A549 (cell line): ENCODE data around the gene KMT5C. TPM values are rescaled to one million over a fixed set of nuclear protein-coding genes. Genes with fewer than 3 reads are reported as not detected.

ENCODE experiments used
- ATAC-seq, 2 experiments: fragments of 200-7000 bp in 1 of 2; fragments of >200 bp in 1 of 2; cut with Nextera tagmentation in 1 of 2; cut with Tn5 transposase in 1 of 2; 3 replicates each; pipeline versions ENCODE4 v1.8.0 to v1.9.1; 2018 to 2020; ENCODE audit warnings: mild to moderate bottlenecking in 1 of 2, moderate library complexity in 1 of 2
- CTCF ChIA-PET: fragments of 300-600 bp; sonication (Branson Sonifier 250); formaldehyde crosslinking; extraction: SDS; loops from one replicate; lab custom pipeline; 2021; ENCODE audit warnings: antibody characterized with exemption, inconsistent platforms; lab: Yijun Ruan, JAX
- POLR2A ChIA-PET: fragments of 350-600 bp; formaldehyde crosslinking; extraction: SDS; loops from one replicate; lab custom pipeline; 2021; ENCODE audit warnings: antibody characterized with exemption, inconsistent platforms; lab: Yijun Ruan, JAX
- DNase-seq, 2 experiments: peaks; one replicate each; pipeline versions ENCODE4 v3.0.0 to v3.0.0-alpha.2; 2011 to 2016; ENCODE audit warnings: low read depth in 1 of 2, low spot score in 1 of 2
- FAIRE-seq: peaks from 2 replicates; lab custom pipeline; 2011; peaks lifted over from hg19 to GRCh38; lab: Jason Lieb, UNC
- H3K27ac ChIP-seq, 2 experiments: fragments of >200 bp; sonication (Bioruptor Twin); formaldehyde crosslinking; 3 replicates each; pipeline ENCODE4 v1.5.1; 2016 to 2017
- H3K4me1 ChIP-seq: fragments of >200 bp; sonication (Bioruptor Twin); formaldehyde crosslinking; 3 replicates; pipeline ENCODE4 v1.6.1; 2016
- H3K4me2 ChIP-seq: fragments of >200 bp; sonication (Bioruptor Twin); formaldehyde crosslinking; 3 replicates; pipeline ENCODE4 v1.6.1; 2016
- H3K4me3 ChIP-seq: fragments of >200 bp; sonication (Bioruptor Twin); formaldehyde crosslinking; 3 replicates; pipeline ENCODE4 v1.5.1; 2016
- H3K9me3 ChIP-seq: fragments of >200 bp; sonication (Bioruptor Twin); formaldehyde crosslinking; 3 replicates; pipeline ENCODE4 v1.6.1; 2016
- CEBPB ChIP-seq, 2 experiments: fragments of >200 bp in 1 of 2; sonication (Bioruptor Twin) in 1 of 2; formaldehyde crosslinking in 1 of 2; IDR thresholded peaks; 2 replicates each; pipeline ENCODE4 v1.6.1; 2012 to 2016
- CHD4 ChIP-seq: fragments of 200-600 bp; sonication (generic); IDR thresholded peaks from 2 replicates; pipeline ENCODE4 v1.6.1; 2016; ENCODE audit warnings: antibody characterized with exemption, mild to moderate bottlenecking, borderline replicate concordance
- E2F6 ChIP-seq: IDR thresholded peaks from 2 replicates; pipeline ENCODE4 v1.6.1; 2012; ENCODE audit warnings: low read depth, borderline replicate concordance
- EHMT2 ChIP-seq: fragments of 200-600 bp; sonication (generic); IDR thresholded peaks from 2 replicates; pipeline ENCODE4 v1.6.1; 2016; ENCODE audit warnings: antibody characterized with exemption, low read depth, mild to moderate bottlenecking, moderate library complexity
- ESRRA ChIP-seq: fragments of 150-350 bp; IDR thresholded peaks from 2 replicates; pipeline ENCODE4 v1.6.1; 2014; ENCODE audit warnings: mild to moderate bottlenecking, low read length, borderline replicate concordance
- FOSB ChIP-seq: fragments of 250-450 bp; sonication (Bioruptor Pico); IDR thresholded peaks from 2 replicates; pipeline ENCODE4 v1.5.0; 2020; ENCODE audit warnings: mild to moderate bottlenecking, moderate library complexity
- FOXS1 ChIP-seq: fragments of 250-450 bp; sonication (Bioruptor Pico); IDR thresholded peaks from 2 replicates; pipeline ENCODE4 v1.5.0; 2020; ENCODE audit warnings: mild to moderate bottlenecking, moderate library complexity
- HEYL ChIP-seq: fragments of 250-450 bp; sonication (Bioruptor Pico); IDR thresholded peaks from 2 replicates; pipeline ENCODE4 v1.8.0; 2021; ENCODE audit warnings: mild to moderate bottlenecking, moderate library complexity
- HOXB13 ChIP-seq: fragments of 250-450 bp; sonication (Bioruptor Pico); IDR thresholded peaks from 2 replicates; pipeline ENCODE4 v1.5.0; 2020; ENCODE audit warnings: low read depth, mild to moderate bottlenecking, moderate library complexity
- HOXB5 ChIP-seq: fragments of 250-450 bp; sonication (Bioruptor Pico); IDR thresholded peaks from 2 replicates; pipeline ENCODE4 v1.5.0; 2020; ENCODE audit warnings: mild to moderate bottlenecking, moderate library complexity
- KDM5A ChIP-seq: fragments of 200-600 bp; sonication (generic); IDR thresholded peaks from 2 replicates; pipeline ENCODE4 v1.6.1; 2016; ENCODE audit warnings: antibody characterized with exemption, mild to moderate bottlenecking
- NFE2L2 ChIP-seq: fragments of 150-350 bp; conservative IDR thresholded peaks from 2 replicates; pipeline ENCODE4 v1.6.1; 2014; ENCODE audit warnings: low read length
- NPAS2 ChIP-seq: fragments of 250-450 bp; sonication (Bioruptor Pico); IDR thresholded peaks from 2 replicates; pipeline ENCODE4 v1.8.0; 2022; ENCODE audit warnings: mild to moderate bottlenecking, moderate library complexity, borderline replicate concordance
- NR3C1 ChIP-seq: fragments of >200 bp; sonication (Bioruptor Twin); formaldehyde crosslinking; IDR thresholded peaks from 3 replicates; pipeline ENCODE4 v1.6.1; 2017
- RAD21 ChIP-seq, 2 experiments: fragments of >200 bp in 1 of 2; sonication (Bioruptor Twin) in 1 of 2; formaldehyde crosslinking in 1 of 2; IDR thresholded peaks in 1 of 2; conservative IDR thresholded peaks in 1 of 2; 2 replicates in 1 of 2; 3 replicates in 1 of 2; pipeline ENCODE4 v1.6.1; 2012 to 2018; ENCODE audit warnings: inconsistent platforms in 1 of 2
- RCOR1 ChIP-seq: fragments of 150-350 bp; IDR thresholded peaks from 2 replicates; pipeline ENCODE4 v1.6.1; 2014; ENCODE audit warnings: antibody characterized with exemption, low read length, low read depth
- RNF2 ChIP-seq: fragments of 200-600 bp; sonication (generic); IDR thresholded peaks from 2 replicates; pipeline ENCODE4 v1.6.1; 2016; ENCODE audit warnings: low read depth, mild to moderate bottlenecking, antibody characterized with exemption, moderate library complexity, borderline replicate concordance
- TP53 ChIP-seq: fragments of 250-450 bp; sonication (Bioruptor Pico); IDR thresholded peaks from 2 replicates; pipeline ENCODE4 v1.5.0; 2021; ENCODE audit warnings: mild to moderate bottlenecking, moderate library complexity
- WGBS: methylation state at CpG from one replicate; pipeline ENCODE4 v1.1.6; 2017; ENCODE audit errors: missing lambda C conversion rate; 5-methylcytosine and 5-hydroxymethylcytosine counted together
- polyA plus RNA-seq, 4 experiments: library from polyadenylated mRNA; depleted of rRNA in 3 of 4; stranded (reverse); fragments of >200 nt; fragmentation: RNase III in 1 of 4; extraction: RNeasy Plus Mini Kit Qiagen cat#74134 plus additional on column Dnase treatment in 1 of 4; gene quantifications; 2 replicates in 3 of 4; 3 replicates in 1 of 4; pipeline ENCODE4 v1.2.3, GENCODE V29; 2011 to 2017
- TF ChIP-seq, protein P1 (sequence below): fragments of 250-450 bp; sonication (Bioruptor Pico); IDR thresholded peaks from 2 replicates; pipeline ENCODE4 v1.5.0; 2021; ENCODE audit warnings: mild to moderate bottlenecking, moderate library complexity, borderline replicate concordance
- TF ChIP-seq, protein P2 (sequence below): fragments of >200 bp; sonication (Bioruptor Twin); formaldehyde crosslinking; IDR thresholded peaks from 3 replicates; pipeline ENCODE4 v1.5.1; 2016
- TF ChIP-seq, protein P3 (sequence below): fragments of >200 bp; sonication (Bioruptor Twin); formaldehyde crosslinking; IDR thresholded peaks from 2 replicates; pipeline ENCODE4 v1.6.1; 2016
- TF ChIP-seq, protein P4 (sequence below): fragments of 250-450 bp; sonication (Bioruptor Pico); IDR thresholded peaks from 2 replicates; pipeline ENCODE4 v1.5.0; 2020; ENCODE audit warnings: low read depth, mild to moderate bottlenecking, moderate library complexity

The KMT5C gene
- polyA plus RNA-seq, 2 of the 4 experiments (the other 2 are of a cell fraction) = 9.5 to 15.2 TPM

GRCh38 chr19:55352549-55353145, 13.0 kb downstream of the KMT5C start:
- Histone ChIP-seq H3K4me3 (no peak overlapping the region), H3K9me3 (no peaks in the 10 kb centered on the region), H3K27ac (no peak overlapping the region), H3K4me1 (peaks cover 12% of the 10 kb centered on the region), H3K4me2 (peak overlapping the region; percentile 82)
- TF ChIP-seq RAD21 (conservative IDR thresholded peaks at IDR 0.05 in 1 of 2, IDR thresholded peaks at IDR 0.05 in 1 of 2) = no peak; a peak in 1 of 5 replicates
- TF ChIP-seq FOXS1 (CRISPR knock-in tag) = no peak
- TF ChIP-seq, protein P1, sequence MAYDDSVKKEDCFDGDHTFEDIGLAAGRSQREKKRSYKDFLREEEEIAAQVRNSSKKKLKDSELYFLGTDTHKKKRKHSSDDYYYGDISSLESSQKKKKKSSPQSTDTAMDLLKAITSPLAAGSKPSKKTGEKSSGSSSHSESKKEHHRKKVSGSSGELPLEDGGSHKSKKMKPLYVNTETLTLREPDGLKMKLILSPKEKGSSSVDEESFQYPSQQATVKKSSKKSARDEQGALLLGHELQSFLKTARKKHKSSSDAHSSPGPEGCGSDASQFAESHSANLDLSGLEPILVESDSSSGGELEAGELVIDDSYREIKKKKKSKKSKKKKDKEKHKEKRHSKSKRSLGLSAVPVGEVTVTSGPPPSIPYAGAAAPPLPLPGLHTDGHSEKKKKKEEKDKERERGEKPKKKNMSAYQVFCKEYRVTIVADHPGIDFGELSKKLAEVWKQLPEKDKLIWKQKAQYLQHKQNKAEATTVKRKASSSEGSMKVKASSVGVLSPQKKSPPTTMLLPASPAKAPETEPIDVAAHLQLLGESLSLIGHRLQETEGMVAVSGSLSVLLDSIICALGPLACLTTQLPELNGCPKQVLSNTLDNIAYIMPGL (CRISPR knock-in tag) = no peak
- TF ChIP-seq FOSB = no peak
- TF ChIP-seq, protein P2, sequence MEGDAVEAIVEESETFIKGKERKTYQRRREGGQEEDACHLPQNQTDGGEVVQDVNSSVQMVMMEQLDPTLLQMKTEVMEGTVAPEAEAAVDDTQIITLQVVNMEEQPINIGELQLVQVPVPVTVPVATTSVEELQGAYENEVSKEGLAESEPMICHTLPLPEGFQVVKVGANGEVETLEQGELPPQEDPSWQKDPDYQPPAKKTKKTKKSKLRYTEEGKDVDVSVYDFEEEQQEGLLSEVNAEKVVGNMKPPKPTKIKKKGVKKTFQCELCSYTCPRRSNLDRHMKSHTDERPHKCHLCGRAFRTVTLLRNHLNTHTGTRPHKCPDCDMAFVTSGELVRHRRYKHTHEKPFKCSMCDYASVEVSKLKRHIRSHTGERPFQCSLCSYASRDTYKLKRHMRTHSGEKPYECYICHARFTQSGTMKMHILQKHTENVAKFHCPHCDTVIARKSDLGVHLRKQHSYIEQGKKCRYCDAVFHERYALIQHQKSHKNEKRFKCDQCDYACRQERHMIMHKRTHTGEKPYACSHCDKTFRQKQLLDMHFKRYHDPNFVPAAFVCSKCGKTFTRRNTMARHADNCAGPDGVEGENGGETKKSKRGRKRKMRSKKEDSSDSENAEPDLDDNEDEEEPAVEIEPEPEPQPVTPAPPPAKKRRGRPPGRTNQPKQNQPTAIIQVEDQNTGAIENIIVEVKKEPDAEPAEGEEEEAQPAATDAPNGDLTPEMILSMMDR = no peak
- no peak for TF ChIP-seq E2F6
- TF ChIP-seq, protein P3, sequence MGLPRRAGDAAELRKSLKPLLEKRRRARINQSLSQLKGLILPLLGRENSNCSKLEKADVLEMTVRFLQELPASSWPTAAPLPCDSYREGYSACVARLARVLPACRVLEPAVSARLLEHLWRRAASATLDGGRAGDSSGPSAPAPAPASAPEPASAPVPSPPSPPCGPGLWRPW = no peak
- no peak for TF ChIP-seq RCOR1
- TF ChIP-seq EHMT2 = no peak
- no peak for TF ChIP-seq KDM5A
- no peak for TF ChIP-seq NPAS2 (CRISPR knock-in tag)
- TF ChIP-seq, protein P4, sequence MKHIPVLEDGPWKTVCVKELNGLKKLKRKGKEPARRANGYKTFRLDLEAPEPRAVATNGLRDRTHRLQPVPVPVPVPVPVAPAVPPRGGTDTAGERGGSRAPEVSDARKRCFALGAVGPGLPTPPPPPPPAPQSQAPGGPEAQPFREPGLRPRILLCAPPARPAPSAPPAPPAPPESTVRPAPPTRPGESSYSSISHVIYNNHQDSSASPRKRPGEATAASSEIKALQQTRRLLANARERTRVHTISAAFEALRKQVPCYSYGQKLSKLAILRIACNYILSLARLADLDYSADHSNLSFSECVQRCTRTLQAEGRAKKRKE (CRISPR knock-in tag) = no peak
- ChIA-PET CTCF (interaction anchor here (0.5 to 3.2 kb wide), 8 partner anchors 8 to 282 kb away, joined by 3 to 18 read pairs (median 4); partner anchors contain the start of genes KMT5C, TMEM150B and TMEM238), POLR2A (interaction anchor here (1.0 to 2.0 kb wide), 2 partner anchors 13 to 55 kb away, joined by 3 to 10 read pairs; partner anchors contain the start of genes KMT5C and UBE2S)
- ATAC-seq (no peak), DNase-seq (no peak), FAIRE-seq (no peak)
- 66% methylated on average over 25 of the region's 25 CpGs for WGBS

DNA sequence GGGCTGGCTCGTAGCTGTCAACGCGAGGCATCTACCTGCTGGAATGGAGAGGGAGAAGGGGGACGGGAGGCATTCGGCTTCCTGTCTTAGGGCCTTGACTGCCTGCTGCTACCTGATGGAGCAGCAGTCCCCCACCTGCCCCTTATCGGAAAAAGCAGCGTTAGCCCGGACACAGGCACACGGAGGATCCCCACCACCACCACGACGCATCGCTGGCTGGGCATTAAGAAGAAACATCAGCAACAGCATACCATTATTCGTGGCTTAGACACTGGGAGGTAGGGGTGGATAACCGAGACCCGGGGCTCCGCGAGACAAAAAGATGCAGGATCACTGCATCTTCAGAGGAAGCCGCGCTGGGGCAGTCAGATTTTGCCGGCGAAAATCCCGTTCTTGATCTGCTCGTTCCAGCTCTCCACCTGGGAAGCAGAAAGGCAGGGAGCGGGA, 13.7 kb downstream of the KMT5C start:
- peaks cover 12% of the 10 kb centered on the region for H3K4me1 ChIP-seq
- peak overlapping the region; percentile 50 for H3K4me3 ChIP-seq
- no peaks in the 10 kb centered on the region for H3K9me3 ChIP-seq
- no peak for TF ChIP-seq HOXB13
- no peak for TF ChIP-seq HEYL (CRISPR knock-in tag)
- TF ChIP-seq CEBPB (IDR thresholded peaks at IDR 0.05) = no peak
- no peak for TF ChIP-seq CHD4
- TF ChIP-seq NFE2L2 = no peak
- no peak for TF ChIP-seq KDM5A
- no peak for TF ChIP-seq ESRRA
- TF ChIP-seq NR3C1 = no peak
- no peak for TF ChIP-seq HOXB5 (CRISPR knock-in tag)
- TF ChIP-seq TP53 (CRISPR knock-in tag) = no peak
- TF ChIP-seq RNF2 = no peak
- TF ChIP-seq, all 56 proteins: peak for 0
- ChIA-PET CTCF (interaction anchor here (1.5 to 3.2 kb wide), 3 partner anchors 14 to 51 kb away, joined by 4 to 18 read pairs (median 9); partner anchors contain the start of gene KMT5C), POLR2A (interaction anchor here (1.0 to 2.0 kb wide), 2 partner anchors 14 to 54 kb away, joined by 3 to 10 read pairs; partner anchors contain the start of genes KMT5C and UBE2S)
- ATAC-seq (peak; percentile 8 to 11), DNase-seq (no peak), FAIRE-seq (no peak)
- 19% methylated on average over 24 of the region's 24 CpGs for WGBS
- Histone ChIP-seq H3K27ac (peak overlapping the region in 1 of 2 experiments; percentile 84; a peak in 3 of 6 replicates), H3K4me2 (peak overlapping the region; percentile 82)
